CD4-positive, alpha-beta T cell treated with Interferon alpha-2 for 1 hour (primary cell): ENCODE data around the gene SMIM5.

ENCODE experiments used
- DNase-seq, 2 donors: peaks; one replicate each; pipeline ENCODE4 v3.0.0-alpha.2; 2020 to 2022

SMIM5 gene

GRCh38 chr17:75642182-75642783 lies 9.0 kb downstream of the SMIM5 start:
- no peak for DNase-seq

- DNase-seq, result no peak
These were observed 9.8 kb downstream of the SMIM5 start for GRCh38 chr17:75642784-75643642.

DNA sequence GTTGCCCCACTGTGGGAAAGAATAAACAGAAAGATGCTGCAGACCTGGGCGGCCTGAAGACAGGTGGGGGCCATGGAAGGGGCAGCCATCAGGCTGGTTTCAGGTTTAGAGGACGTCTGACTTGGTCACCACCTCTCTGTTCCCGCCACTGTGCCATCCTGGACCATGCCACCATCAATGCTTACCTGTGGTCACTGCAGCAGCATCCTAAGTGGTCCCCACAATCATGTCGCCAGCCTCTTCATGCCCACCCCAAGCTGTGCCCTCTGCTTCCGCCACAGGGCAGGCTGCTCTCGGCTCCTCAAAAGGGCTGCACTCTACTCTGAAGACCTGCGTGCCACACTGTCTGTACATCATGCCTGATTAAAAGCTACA lies 10.4 kb downstream of the SMIM5 start:
- no peak for DNase-seq

GRCh38 chr17:75645501-75645888 lies 12.3 kb downstream of the SMIM5 start:
- no peak for DNase-seq

- DNase-seq, result peak in 1 of 2 donors; percentile 29
These were observed 12.8 kb downstream of the SMIM5 start for GRCh38 chr17:75645889-75646637.

DNA sequence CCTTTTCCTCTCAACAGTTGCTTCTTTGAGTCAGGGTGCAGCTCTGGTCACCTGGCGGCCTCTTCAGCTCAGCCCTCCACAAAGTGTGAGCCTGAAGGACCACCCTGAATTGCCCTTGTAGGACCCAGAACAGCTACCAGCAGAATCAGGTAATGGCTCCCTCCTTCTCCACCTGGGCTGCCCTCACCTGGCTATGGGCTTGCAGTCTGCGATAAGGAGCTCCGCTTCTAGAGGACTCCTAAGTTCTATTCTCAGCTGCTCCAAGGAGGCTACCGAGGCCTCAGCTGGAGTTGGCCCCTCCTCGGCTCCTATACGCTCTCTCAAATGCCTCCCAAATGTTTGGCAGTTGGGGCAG lies 13.4 kb downstream of the SMIM5 start:
- no peak for DNase-seq

DNA sequence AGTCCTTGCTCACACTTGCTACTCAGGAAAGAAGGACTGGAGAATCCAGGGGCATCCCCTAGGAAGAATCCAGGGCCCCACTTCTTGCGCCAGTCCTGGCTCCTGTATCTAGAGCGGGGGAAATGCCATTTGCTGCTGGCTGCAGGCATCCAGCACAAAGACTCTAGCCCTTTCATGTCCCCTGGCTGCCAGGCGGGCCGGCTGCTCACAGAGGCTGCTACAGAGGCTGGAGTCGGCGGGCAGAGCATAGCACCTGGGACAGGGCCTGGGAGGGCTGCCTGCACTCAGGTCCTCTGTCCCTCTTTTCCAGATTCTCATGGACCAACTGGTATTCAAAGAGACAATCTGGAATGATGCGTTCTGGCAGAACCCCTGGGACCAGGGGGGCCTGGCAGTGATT lies 13.8 kb downstream of the SMIM5 start:
- DNase-seq, result no peak

- DNase-seq, result no peak
These were observed 14.7 kb downstream of the SMIM5 start for GRCh38 chr17:75647921-75648320.

GRCh38 chr17:75649687-75650086 lies 16.5 kb downstream of the SMIM5 start:
- no peak for DNase-seq

- DNase-seq, result no peak
These were observed 17.6 kb downstream of the SMIM5 start for GRCh38 chr17:75650874-75651273.

- DNase-seq, result no peak
These were observed 19.1 kb downstream of the SMIM5 start for GRCh38 chr17:75652341-75652740.

GRCh38 chr17:75652934-75653549 lies 19.8 kb downstream of the SMIM5 start:
- DNase-seq, result peak; percentile 28 to 37

DNA sequence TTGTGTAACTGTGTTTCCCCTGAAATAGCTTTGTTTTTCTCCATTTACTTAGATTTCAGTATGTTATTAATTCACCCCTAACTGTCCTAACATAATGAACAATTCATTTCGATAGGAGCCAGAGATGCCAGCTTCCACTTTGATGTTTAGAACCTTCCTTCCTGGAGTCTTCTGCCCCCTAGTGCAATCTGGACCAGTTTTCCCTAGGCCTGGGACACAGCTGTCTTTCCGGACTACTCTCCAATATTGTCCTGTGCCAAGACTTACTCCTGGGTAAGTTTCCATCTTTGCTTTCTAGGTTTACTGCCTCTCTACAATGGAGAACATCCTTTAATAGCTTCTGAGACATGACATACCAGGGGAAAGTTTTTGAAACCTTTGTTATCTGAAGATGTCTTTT lies 20.9 kb downstream of the SMIM5 start:
- DNase-seq, result no peak

GRCh38 chr17:75658237-75658636 lies 25.0 kb downstream of the SMIM5 start:
- no peak for DNase-seq

GRCh38 chr17:75661531-75661930 lies 28.3 kb downstream of the SMIM5 start:
- DNase-seq, result no peak

DNA sequence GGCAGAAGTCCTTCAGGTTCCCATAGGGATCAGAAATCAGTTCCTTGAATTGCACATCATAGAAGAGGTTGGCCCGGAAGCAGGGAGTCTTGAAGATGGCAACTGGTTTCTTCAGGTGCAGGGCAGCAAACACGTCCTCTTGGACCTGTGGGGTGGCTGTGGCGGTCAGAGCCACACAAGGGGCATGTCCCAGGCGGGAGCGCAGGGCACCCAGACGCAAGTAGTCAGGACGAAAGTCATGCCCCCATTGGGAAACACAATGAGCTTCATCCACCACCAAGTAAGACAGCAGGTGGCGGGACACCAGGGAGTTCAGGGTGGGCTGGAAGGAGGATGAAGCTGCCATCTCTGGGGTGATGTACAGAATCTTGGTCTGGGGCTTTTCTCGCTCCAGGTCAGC lies 29.3 kb downstream of the SMIM5 start:
- no peak for DNase-seq

DNA sequence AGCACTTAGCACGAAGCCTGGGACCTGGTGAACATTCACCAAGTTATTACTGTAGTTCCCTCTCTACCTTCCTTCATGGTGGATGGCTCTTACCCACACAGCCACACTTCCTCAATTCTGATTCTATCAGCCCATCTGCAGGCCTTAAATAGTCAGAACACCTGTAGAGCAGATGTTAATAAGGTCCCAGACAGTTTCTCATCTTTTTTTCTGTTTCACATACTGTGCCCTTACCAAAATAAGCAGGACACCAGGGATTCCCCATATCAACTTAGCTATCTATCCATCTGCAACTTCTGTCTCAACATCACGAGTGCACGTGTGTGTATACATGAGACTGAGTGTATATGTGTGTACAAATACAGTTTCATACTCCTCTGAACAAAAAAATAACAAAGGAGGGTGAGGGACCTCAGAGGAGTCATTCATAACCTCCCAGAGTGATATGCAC lies 30.9 kb downstream of the SMIM5 start:
- peak in 1 of 2 donors; percentile 38 for DNase-seq

DNA sequence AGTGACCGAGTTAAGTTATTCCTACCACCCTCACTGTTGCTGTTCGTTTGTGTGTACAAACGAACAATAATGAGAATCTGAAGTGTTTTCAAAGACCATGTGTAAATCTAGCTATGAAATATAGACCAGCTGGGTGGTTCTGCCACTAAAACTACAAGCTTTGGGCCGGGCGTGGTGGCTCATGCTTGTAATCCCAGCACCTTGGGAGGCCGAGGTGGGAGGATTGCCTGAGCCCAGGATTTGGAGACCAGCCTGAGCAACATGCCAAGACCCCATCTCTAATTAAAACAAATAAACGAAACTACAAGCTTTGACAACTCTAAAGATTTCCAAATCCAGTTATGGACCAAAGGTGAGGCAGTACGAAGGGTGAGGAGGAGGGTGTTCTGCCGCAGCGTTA lies 32.7 kb downstream of the SMIM5 start:
- no peak for DNase-seq

GRCh38 chr17:75666959-75667790 lies 33.9 kb downstream of the SMIM5 start, which contains the start of the genes RECQL5 and SAP30BP:
Gene RECQL5 (minus strand): TSS chr17:75667154. CDS start chr17:75666557, 597 bp downstream.
Gene SAP30BP (plus strand): TSS chr17:75667338. CDS start chr17:75667373, 35 bp downstream.
- peak; percentile 96 to 98 for DNase-seq

GRCh38 chr17:75667825-75668224 lies 34.6 kb downstream of the SMIM5 start:
- no peak for DNase-seq

GRCh38 chr17:75668489-75668888 lies 35.3 kb downstream of the SMIM5 start:
- no peak for DNase-seq

- no peak for DNase-seq
These were observed 37.6 kb downstream of the SMIM5 start for GRCh38 chr17:75670868-75671267.
